ENCODE results near the gene CHST8. TPM values are rescaled to one million over a fixed set of nuclear protein-coding genes. Genes with fewer than 3 reads are reported as not detected.

The CHST8 gene
- total and polyA plus RNA-seq, 2 of the 13 experiments (the other 11 are each of a cell fraction or from before 2014, with no cell fraction given): not detected

DNA sequence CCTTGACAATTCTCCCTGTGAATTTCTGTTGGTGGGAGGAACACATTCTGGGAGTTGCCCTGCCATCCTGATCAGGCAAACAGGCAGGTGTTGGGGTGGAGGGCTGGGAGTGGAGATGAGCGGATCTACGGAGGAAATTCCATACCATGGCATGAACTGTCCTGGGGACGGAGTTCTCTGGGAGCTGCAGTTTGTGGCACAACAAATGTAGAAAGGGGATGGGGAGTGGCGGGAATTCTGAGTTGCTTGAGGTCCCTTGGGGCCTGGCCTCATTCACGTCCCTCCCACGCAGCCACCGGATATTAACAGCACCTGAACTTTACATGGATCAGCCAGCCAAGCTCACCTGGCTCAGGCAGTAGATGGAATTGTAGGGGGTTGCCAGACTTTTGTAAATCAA is 70.0 kb downstream of the CHST8 start (continued):
- TF ChIP-seq, protein P1, sequence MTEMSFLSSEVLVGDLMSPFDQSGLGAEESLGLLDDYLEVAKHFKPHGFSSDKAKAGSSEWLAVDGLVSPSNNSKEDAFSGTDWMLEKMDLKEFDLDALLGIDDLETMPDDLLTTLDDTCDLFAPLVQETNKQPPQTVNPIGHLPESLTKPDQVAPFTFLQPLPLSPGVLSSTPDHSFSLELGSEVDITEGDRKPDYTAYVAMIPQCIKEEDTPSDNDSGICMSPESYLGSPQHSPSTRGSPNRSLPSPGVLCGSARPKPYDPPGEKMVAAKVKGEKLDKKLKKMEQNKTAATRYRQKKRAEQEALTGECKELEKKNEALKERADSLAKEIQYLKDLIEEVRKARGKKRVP (CRISPR knock-in tag; IDR thresholded peaks at IDR 0.05): no peak
- TF ChIP-seq, protein P2, sequence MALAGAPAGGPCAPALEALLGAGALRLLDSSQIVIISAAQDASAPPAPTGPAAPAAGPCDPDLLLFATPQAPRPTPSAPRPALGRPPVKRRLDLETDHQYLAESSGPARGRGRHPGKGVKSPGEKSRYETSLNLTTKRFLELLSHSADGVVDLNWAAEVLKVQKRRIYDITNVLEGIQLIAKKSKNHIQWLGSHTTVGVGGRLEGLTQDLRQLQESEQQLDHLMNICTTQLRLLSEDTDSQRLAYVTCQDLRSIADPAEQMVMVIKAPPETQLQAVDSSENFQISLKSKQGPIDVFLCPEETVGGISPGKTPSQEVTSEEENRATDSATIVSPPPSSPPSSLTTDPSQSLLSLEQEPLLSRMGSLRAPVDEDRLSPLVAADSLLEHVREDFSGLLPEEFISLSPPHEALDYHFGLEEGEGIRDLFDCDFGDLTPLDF (CRISPR knock-in tag; IDR thresholded peaks at IDR 0.05): no peak
- TF ChIP-seq ZNF292 (CRISPR knock-in tag; IDR thresholded peaks at IDR 0.05; ENCODE audit: borderline replicate concordance, low read depth) (no peak), FOXA3 (CRISPR knock-in tag; IDR thresholded peaks at IDR 0.05) (no peak), RXRB (CRISPR knock-in tag; IDR thresholded peaks at IDR 0.05; ENCODE audit: borderline replicate concordance) (no peak), ZNF33B (CRISPR knock-in tag; IDR thresholded peaks at IDR 0.05) (no peak), KMT2A (CRISPR knock-in tag; IDR thresholded peaks at IDR 0.05) (no peak)
- TF ChIP-seq, protein P3, sequence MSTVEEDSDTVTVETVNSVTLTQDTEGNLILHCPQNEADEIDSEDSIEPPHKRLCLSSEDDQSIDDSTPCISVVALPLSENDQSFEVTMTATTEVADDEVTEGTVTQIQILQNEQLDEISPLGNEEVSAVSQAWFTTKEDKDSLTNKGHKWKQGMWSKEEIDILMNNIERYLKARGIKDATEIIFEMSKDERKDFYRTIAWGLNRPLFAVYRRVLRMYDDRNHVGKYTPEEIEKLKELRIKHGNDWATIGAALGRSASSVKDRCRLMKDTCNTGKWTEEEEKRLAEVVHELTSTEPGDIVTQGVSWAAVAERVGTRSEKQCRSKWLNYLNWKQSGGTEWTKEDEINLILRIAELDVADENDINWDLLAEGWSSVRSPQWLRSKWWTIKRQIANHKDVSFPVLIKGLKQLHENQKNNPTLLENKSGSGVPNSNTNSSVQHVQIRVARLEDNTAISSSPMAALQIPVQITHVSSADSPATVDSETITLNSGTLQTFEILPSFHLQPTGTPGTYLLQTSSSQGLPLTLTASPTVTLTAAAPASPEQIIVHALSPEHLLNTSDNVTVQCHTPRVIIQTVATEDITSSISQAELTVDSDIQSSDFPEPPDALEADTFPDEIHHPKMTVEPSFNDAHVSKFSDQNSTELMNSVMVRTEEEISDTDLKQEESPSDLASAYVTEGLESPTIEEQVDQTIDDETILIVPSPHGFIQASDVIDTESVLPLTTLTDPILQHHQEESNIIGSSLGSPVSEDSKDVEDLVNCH (CRISPR knock-in tag; IDR thresholded peaks at IDR 0.05): no peak
- TF ChIP-seq, protein P4, sequence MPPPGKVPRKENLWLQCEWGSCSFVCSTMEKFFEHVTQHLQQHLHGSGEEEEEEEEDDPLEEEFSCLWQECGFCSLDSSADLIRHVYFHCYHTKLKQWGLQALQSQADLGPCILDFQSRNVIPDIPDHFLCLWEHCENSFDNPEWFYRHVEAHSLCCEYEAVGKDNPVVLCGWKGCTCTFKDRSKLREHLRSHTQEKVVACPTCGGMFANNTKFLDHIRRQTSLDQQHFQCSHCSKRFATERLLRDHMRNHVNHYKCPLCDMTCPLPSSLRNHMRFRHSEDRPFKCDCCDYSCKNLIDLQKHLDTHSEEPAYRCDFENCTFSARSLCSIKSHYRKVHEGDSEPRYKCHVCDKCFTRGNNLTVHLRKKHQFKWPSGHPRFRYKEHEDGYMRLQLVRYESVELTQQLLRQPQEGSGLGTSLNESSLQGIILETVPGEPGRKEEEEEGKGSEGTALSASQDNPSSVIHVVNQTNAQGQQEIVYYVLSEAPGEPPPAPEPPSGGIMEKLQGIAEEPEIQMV (CRISPR knock-in tag; IDR thresholded peaks at IDR 0.05; ENCODE audit: low read depth): no peak
- TF ChIP-seq, protein P5, sequence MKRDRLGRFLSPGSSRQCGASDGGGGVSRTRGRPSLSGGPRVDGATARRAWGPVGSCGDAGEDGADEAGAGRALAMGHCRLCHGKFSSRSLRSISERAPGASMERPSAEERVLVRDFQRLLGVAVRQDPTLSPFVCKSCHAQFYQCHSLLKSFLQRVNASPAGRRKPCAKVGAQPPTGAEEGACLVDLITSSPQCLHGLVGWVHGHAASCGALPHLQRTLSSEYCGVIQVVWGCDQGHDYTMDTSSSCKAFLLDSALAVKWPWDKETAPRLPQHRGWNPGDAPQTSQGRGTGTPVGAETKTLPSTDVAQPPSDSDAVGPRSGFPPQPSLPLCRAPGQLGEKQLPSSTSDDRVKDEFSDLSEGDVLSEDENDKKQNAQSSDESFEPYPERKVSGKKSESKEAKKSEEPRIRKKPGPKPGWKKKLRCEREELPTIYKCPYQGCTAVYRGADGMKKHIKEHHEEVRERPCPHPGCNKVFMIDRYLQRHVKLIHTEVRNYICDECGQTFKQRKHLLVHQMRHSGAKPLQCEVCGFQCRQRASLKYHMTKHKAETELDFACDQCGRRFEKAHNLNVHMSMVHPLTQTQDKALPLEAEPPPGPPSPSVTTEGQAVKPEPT (CRISPR knock-in tag; IDR thresholded peaks at IDR 0.05; ENCODE audit: low read depth): no peak

Data from HepG2 (cell line).